IMR-90 (cell line): Measurements from ENCODE around the gene RTL1. TPM values are rescaled to one million over a fixed set of nuclear protein-coding genes. Genes with fewer than 3 reads are reported as not detected.

Experiments
- ATAC-seq: fragments of 200-7000 bp; cut with Tn5 transposase; 2 replicates; pipeline ENCODE4 v1.9.1; 2020; ENCODE audit warnings: low read depth, mild to moderate bottlenecking, moderate library complexity
- BruUV-seq: library from RNA; stranded (reverse); fragments of 400-500 nt; replicated peaks from 2 replicates; lab custom pipeline; 2021; lab: Mats Ljungman, UMichigan
- CTCF ChIA-PET: fragments of 300-600 bp; formaldehyde crosslinking; extraction: SDS; loops from one replicate; lab custom pipeline; 2021; ENCODE audit warnings: antibody characterized with exemption; lab: Yijun Ruan, JAX
- POLR2A ChIA-PET: fragments of 300-600 bp; sonication (Branson Sonifier 250); formaldehyde crosslinking; loops from one replicate; lab custom pipeline; 2022; ENCODE audit warnings: antibody characterized with exemption; ENCODE audit not compliant: unreplicated experiment; lab: Charles Lee
- DNase-seq: peaks from one replicate; pipeline ENCODE4 v3.0.0; 2013
- H2AFZ ChIP-seq: replicated peaks from 2 replicates; pipeline ENCODE3; 2013; ENCODE audit warnings: low read length, mild to moderate bottlenecking; ENCODE audit not compliant: poor library complexity
- H2AK5ac ChIP-seq: 2 replicates; pipeline ENCODE4 v1.6.1; 2013; ENCODE audit warnings: low read depth, low read length, inconsistent platforms
- H2AK9ac ChIP-seq: replicated peaks from 2 replicates; pipeline ENCODE3; 2013; ENCODE audit warnings: mild to moderate bottlenecking, low read depth, low read length, moderate library complexity; ENCODE audit not compliant: poor library complexity
- H2BK120ac ChIP-seq: 2 replicates; pipeline ENCODE4 v1.6.1; 2013; ENCODE audit warnings: low read depth, low read length, inconsistent platforms
- H2BK15ac ChIP-seq: 3 replicates; pipeline ENCODE4 v1.6.1; 2013; ENCODE audit warnings: low read depth, low read length, inconsistent platforms
- H2BK20ac ChIP-seq: 2 replicates; pipeline ENCODE4 v1.6.1; 2013; ENCODE audit warnings: low read depth, mild to moderate bottlenecking, inconsistent platforms, low read length, moderate library complexity
- H2BK5ac ChIP-seq: 2 replicates; pipeline ENCODE4 v1.6.1; 2013; ENCODE audit warnings: mild to moderate bottlenecking, low read depth, low read length, inconsistent platforms; ENCODE audit not compliant: poor library complexity, severe bottlenecking
- H3K14ac ChIP-seq: replicated peaks from 2 replicates; pipeline ENCODE4 v1.6.1; 2013; ENCODE audit warnings: low read depth, low read length, inconsistent platforms
- H3K18ac ChIP-seq: 2 replicates; pipeline ENCODE4 v1.6.1; 2013; ENCODE audit warnings: low read depth, low read length, control low read depth
- H3K23ac ChIP-seq: 2 replicates; pipeline ENCODE4 v1.6.1; 2013; ENCODE audit warnings: low read depth, low read length, inconsistent platforms
- H3K27ac ChIP-seq: 2 replicates; pipeline ENCODE4 v1.5.1; 2013; ENCODE audit warnings: mild to moderate bottlenecking, control low read depth, low read length; ENCODE audit not compliant: insufficient read depth
- H3K27me3 ChIP-seq: 2 replicates; pipeline ENCODE4 v1.6.1; 2013; ENCODE audit warnings: low read length; ENCODE audit not compliant: control insufficient read depth, insufficient read depth
- H3K36me3 ChIP-seq: 2 replicates; pipeline ENCODE4 v1.6.1; 2013; ENCODE audit warnings: low read length, mixed read lengths; ENCODE audit not compliant: control insufficient read depth, insufficient read depth
- H3K4ac ChIP-seq: 2 replicates; pipeline ENCODE4 v1.6.1; 2013; ENCODE audit warnings: low read depth, low read length, inconsistent platforms
- H3K4me1 ChIP-seq: 2 replicates; pipeline ENCODE4 v1.6.1; 2013; ENCODE audit warnings: low read length, mixed read lengths; ENCODE audit not compliant: control insufficient read depth, insufficient read depth
- H3K4me2 ChIP-seq: 2 replicates; pipeline ENCODE4 v1.6.1; 2013; ENCODE audit warnings: low read depth, mild to moderate bottlenecking, control low read depth, low read length, moderate library complexity
- H3K4me3 ChIP-seq: 2 replicates; pipeline ENCODE4 v1.5.1; 2013; ENCODE audit warnings: low read depth, mild to moderate bottlenecking, control low read depth, low read length, moderate library complexity; ENCODE audit not compliant: insufficient read depth
- H3K56ac ChIP-seq: 2 replicates; pipeline ENCODE4 v1.6.1; 2013; ENCODE audit warnings: low read length, inconsistent platforms; ENCODE audit not compliant: insufficient read depth; ENCODE audit errors: extremely low read depth
- H3K79me1 ChIP-seq, 2 experiments: 2 replicates each; pipeline ENCODE4 v1.6.1; 2013; ENCODE audit warnings: low read length in 2 of 2, inconsistent platforms in 1 of 2, low read depth in 1 of 2
- H3K9ac ChIP-seq: 2 replicates; pipeline ENCODE4 v1.6.1; 2013; ENCODE audit warnings: low read depth, low read length, control low read depth
- H3K9me1 ChIP-seq: 2 replicates; pipeline ENCODE4 v1.6.1; 2013; ENCODE audit warnings: low read length, inconsistent platforms; ENCODE audit not compliant: insufficient read depth
- H3K9me3 ChIP-seq: 2 replicates; pipeline ENCODE4 v1.6.1; 2013; ENCODE audit warnings: low read length; ENCODE audit not compliant: control insufficient read depth, insufficient read depth
- H4K20me1 ChIP-seq: 2 replicates; pipeline ENCODE4 v1.6.1; 2013; ENCODE audit warnings: low read length, inconsistent platforms; ENCODE audit not compliant: insufficient read depth
- H4K5ac ChIP-seq: 2 replicates; pipeline ENCODE4 v1.6.1; 2013; ENCODE audit warnings: mild to moderate bottlenecking, low read depth, low read length, control low read depth
- H4K8ac ChIP-seq, 2 experiments: 2 replicates each; pipeline ENCODE4 v1.6.1; 2013; ENCODE audit warnings: low read depth in 2 of 2, low read length in 2 of 2, control low read depth in 1 of 2, inconsistent platforms in 1 of 2
- H4K91ac ChIP-seq: 2 replicates; pipeline ENCODE4 v1.6.1; 2013; ENCODE audit warnings: low read depth, low read length, inconsistent platforms; ENCODE audit not compliant: insufficient read depth
- BHLHE40 ChIP-seq: fragments of 150-350 bp; IDR thresholded peaks from 2 replicates; pipeline ENCODE4 v1.6.1; 2016; ENCODE audit warnings: mild to moderate bottlenecking, low read depth, low read length
- CHD1 ChIP-seq: IDR thresholded peaks from 2 replicates; pipeline ENCODE4 v1.6.1; 2012; ENCODE audit warnings: low read depth, low read length, improper control_type of control experiment
- MAFK ChIP-seq: IDR thresholded peaks from 2 replicates; pipeline ENCODE4 v1.6.1; 2012; ENCODE audit warnings: low read depth, low read length, improper control_type of control experiment
- RCOR1 ChIP-seq: IDR thresholded peaks from 2 replicates; pipeline ENCODE4 v1.6.1; 2012; ENCODE audit warnings: mild to moderate bottlenecking, low read length, improper control_type of control experiment; ENCODE audit not compliant: insufficient replicate concordance
- RFX5 ChIP-seq: IDR thresholded peaks from 2 replicates; pipeline ENCODE4 v1.8.0; 2012; ENCODE audit warnings: low read depth, mild to moderate bottlenecking, low read length, moderate library complexity
- SMC3 ChIP-seq: fragments of 150-350 bp; IDR thresholded peaks from 2 replicates; pipeline ENCODE4 v1.6.1; 2016; ENCODE audit warnings: low read depth, mild to moderate bottlenecking, antibody characterized with exemption, low read length, moderate library complexity
- WGBS, 2 experiments: methylation state at CpG; one replicate each; pipeline versions ENCODE4 v1.1.5 to v1.1.7; 2013; ENCODE audit warnings: missing lambda C conversion rate in 2 of 2; ENCODE audit not compliant: insufficient read length in 1 of 2; ENCODE audit errors: extremely low coverage in 2 of 2; 5-methylcytosine and 5-hydroxymethylcytosine counted together
- dilution Hi-C: fragments of 300-500 bp; cut with HindIII; formaldehyde crosslinking; loops from one replicate; pipeline ENCODE4 v1.14.3; 2018; ENCODE audit warnings: low sequenced_read_pairs; ENCODE audit not compliant: unreplicated experiment
- in situ Hi-C: fragments of 300-500 bp; cut with MboI; formaldehyde crosslinking; loops from 3 replicates; pipeline ENCODE4 v1.14.3; 2019; ENCODE audit warnings: low sequenced_read_pairs, inconsistent platforms, mixed read lengths
- intact Hi-C: fragments of 100-400 bp; cut with micrococcal nuclease; formaldehyde crosslinking; loops from 2 replicates; pipeline ENCODE4 v1.10.0; 2022
- polyA plus RNA-seq, 3 experiments: library from polyadenylated mRNA; depleted of rRNA; stranded (reverse); fragments of >200 nt; gene quantifications; 2 replicates each; pipeline ENCODE4 v1.2.3, GENCODE V29; 2012; ENCODE audit warnings: low replicate concordance in 1 of 3
- total RNA-seq: library from RNA; depleted of rRNA; stranded (reverse); fragments of >200 nt; gene quantifications from 2 replicates; pipeline ENCODE4 v1.2.3, GENCODE V29; 2012
- TF ChIP-seq, protein P1 (sequence below): conservative IDR thresholded peaks from 2 replicates; pipeline ENCODE4 v1.5.1; 2012; ENCODE audit warnings: mild to moderate bottlenecking, low read depth, low read length, improper control_type of control experiment
- TF ChIP-seq, protein P2 (sequence below): fragments of 150-350 bp; IDR thresholded peaks from 2 replicates; pipeline ENCODE4 v1.6.1; 2016; ENCODE audit warnings: low read depth, mild to moderate bottlenecking, low read length, moderate library complexity, borderline replicate concordance

Gene RTL1
- total and polyA plus RNA-seq, 2 of the 4 experiments (the other 2 are of a cell fraction): not detected

DNA sequence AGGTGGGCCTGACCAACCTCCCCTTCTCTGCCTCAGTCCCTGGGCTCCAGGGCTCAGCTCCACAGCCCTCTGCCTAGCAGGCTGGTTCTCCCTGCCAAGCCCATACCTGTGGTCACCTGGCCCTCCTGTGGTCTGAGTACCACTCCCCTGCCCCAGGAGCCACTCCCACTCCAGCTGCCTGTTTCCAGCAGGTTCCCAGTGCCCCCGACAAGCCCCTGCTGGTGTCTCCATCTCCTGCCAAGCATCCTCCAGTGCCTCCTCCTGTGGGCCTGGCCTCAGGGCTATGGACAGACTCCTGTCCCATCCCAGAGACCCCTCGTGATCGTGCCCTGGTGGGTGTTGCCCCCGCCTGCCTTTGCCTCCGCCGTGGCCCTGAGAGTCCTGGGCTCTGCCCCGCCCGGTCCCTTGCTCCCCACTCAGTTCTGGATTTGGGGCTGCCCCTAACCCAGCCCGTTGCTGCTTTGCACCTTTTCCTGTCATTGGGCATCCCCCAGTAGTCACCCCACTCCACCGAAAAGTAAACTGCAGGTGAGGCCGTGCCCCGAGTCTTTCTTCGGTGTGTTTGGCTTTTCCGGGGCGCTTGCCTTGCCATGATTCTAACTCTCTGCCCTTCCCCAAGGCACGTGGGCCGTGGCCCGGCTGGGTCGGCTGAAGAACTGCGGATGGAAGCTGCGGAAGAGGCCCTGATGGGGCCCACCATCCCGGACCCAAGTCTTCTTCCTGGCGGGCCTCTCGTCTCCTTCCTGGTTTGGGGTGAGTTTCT, 67.8 kb downstream of the RTL1 start:
- no peak for ATAC-seq
- Histone ChIP-seq H3K9me3 (no peaks in the 10 kb centered on the region), H2BK15ac (no peak overlapping the region), H3K9me1 (peaks cover 3% of the 10 kb centered on the region; the same call in 1 of the 2 replicates), H4K91ac (no peak overlapping the region), H3K4me1 (peaks cover 7% of the 10 kb centered on the region), H3K79me1 (peaks cover 7 to 55% of the 10 kb centered on the region in 2 experiments; a peak in 3 of 4 replicates), H2BK120ac (no peak overlapping the region), H4K5ac (no peak overlapping the region), H2BK20ac (no peak overlapping the region), H3K4me3 (no peak overlapping the region), H3K9ac (no peak overlapping the region), H3K14ac (no peak overlapping the region), H3K23ac (no peak overlapping the region), H3K18ac (no peak overlapping the region), H2AK5ac (no peak overlapping the region), H4K20me1 (peaks cover 98% of the 10 kb centered on the region), H3K27ac (no peak overlapping the region), H3K4me2 (no peak overlapping the region), H3K27me3 (no peaks in the 10 kb centered on the region), H3K36me3 (peaks cover 79% of the 10 kb centered on the region), H3K56ac (no peak overlapping the region), H4K8ac (no peak overlapping the region), H3K4ac (no peak overlapping the region), H2BK5ac (no peak overlapping the region), H2AK9ac (peak overlapping the region; percentile 23), H2AFZ (no peak overlapping the region)
- POLR2A ChIA-PET: no interaction called here
- CTCF ChIA-PET: no interaction called here
- WGBS, 2 experiments: 81% methylated on average over 3 of the region's 24 CpGs; no CpG with 5 or more reads in 1 of the 2 experiments
- BruUV-seq: no TSS peak
- intact Hi-C loops: no loop called here
- in situ Hi-C loops: loop anchor here (10.0 kb wide), 1 partner anchor 431 kb away; no protein-coding TSS in a partner anchor
- TF ChIP-seq, protein P1, sequence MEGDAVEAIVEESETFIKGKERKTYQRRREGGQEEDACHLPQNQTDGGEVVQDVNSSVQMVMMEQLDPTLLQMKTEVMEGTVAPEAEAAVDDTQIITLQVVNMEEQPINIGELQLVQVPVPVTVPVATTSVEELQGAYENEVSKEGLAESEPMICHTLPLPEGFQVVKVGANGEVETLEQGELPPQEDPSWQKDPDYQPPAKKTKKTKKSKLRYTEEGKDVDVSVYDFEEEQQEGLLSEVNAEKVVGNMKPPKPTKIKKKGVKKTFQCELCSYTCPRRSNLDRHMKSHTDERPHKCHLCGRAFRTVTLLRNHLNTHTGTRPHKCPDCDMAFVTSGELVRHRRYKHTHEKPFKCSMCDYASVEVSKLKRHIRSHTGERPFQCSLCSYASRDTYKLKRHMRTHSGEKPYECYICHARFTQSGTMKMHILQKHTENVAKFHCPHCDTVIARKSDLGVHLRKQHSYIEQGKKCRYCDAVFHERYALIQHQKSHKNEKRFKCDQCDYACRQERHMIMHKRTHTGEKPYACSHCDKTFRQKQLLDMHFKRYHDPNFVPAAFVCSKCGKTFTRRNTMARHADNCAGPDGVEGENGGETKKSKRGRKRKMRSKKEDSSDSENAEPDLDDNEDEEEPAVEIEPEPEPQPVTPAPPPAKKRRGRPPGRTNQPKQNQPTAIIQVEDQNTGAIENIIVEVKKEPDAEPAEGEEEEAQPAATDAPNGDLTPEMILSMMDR: no peak
- TF ChIP-seq, protein P2, sequence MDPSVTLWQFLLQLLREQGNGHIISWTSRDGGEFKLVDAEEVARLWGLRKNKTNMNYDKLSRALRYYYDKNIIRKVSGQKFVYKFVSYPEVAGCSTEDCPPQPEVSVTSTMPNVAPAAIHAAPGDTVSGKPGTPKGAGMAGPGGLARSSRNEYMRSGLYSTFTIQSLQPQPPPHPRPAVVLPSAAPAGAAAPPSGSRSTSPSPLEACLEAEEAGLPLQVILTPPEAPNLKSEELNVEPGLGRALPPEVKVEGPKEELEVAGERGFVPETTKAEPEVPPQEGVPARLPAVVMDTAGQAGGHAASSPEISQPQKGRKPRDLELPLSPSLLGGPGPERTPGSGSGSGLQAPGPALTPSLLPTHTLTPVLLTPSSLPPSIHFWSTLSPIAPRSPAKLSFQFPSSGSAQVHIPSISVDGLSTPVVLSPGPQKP: no peak
- no peak for TF ChIP-seq CHD1
- TF ChIP-seq SMC3: no peak
- no peak for TF ChIP-seq RCOR1
- no peak for TF ChIP-seq RFX5
- no peak for TF ChIP-seq MAFK
- TF ChIP-seq BHLHE40: no peak
- dilution Hi-C loops: no loop called here
- DNase-seq: no peak
